GM21390 (cell line): ENCODE results near the gene CDK1.

Experiments used
- ATAC-seq: cut with Tn5 transposase; IDR thresholded peaks from one replicate; pipeline ENCODE4 v1.9.1; 2021; ENCODE audit not compliant: unreplicated experiment

Gene CDK1

DNA sequence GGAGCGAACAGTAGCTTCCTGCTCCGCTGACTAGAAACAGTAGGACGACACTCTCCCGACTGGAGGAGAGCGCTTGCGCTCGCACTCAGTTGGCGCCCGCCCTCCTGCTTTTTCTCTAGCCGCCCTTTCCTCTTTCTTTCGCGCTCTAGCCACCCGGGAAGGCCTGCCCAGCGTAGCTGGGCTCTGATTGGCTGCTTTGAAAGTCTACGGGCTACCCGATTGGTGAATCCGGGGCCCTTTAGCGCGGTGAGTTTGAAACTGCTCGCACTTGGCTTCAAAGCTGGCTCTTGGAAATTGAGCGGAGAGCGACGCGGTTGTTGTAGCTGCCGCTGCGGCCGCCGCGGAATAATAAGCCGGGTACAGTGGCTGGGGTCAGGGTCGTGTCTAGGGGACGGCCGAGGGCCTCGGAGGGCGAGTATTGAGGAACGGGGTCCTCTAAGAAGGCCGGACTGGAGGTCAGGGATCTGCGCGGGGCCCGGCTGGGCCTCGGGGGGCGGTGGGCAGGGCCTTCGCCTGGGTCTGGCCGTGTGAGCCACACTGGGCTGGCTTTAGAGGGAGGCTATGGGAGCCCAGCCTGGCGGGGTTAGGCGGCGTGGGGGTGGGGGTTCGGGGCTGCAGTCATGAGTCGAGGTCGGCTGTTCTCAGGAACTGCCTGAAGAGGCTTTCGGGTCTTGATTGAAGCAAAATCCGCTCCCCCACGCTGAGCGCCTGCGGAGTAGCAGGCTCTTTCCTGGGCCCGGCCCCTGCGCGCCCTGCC is at the start of gene CDK1:
Gene CDK1 (plus strand): TSS at position 265 of the 757 bp plus-strand sequence. CDS start 1,688 bp downstream, outside the sequence.
- ATAC-seq, result peak; percentile 96

- ATAC-seq, result no peak
Measured at GRCh38 chr10:60729106-60729505, 49.2 kb upstream of the CDK1 start.

DNA sequence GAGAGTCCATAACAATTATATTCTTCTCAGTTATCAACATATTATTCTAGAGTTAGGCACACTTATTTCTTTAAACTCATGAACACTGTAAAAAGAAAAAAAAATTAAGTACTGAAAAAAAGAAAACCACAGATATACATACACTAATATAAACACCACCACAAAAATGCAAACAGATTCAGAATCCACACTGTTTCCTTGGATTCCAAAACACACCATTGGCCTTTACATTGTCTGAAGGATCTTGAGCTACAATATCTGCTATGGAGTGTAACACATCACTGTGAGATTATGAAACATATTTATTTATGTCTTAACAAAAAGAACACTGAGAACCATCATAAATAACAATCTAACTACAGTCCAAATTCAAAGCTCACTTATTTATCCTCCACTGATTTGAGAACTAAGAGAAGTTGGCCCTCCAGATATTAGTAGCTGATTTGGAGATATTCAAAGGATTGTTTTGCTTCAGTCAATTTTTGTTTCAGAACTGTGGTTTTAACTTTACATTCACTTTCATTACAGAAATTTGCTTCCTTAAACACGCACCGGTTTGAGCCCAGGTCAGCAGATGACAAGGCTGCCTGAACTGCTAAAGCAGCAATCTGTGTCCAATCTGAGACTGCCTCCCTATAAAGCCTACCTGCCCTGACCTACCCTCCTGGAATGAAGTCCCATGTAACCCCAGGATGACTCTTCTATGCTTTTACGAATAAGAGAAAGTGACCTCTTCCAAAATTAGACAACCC is 47.0 kb upstream of the CDK1 start:
- ATAC-seq, result peak; percentile 81

GRCh38 chr10:60732198-60732806 is 46.0 kb upstream of the CDK1 start:
- peak; percentile 34 for ATAC-seq

DNA sequence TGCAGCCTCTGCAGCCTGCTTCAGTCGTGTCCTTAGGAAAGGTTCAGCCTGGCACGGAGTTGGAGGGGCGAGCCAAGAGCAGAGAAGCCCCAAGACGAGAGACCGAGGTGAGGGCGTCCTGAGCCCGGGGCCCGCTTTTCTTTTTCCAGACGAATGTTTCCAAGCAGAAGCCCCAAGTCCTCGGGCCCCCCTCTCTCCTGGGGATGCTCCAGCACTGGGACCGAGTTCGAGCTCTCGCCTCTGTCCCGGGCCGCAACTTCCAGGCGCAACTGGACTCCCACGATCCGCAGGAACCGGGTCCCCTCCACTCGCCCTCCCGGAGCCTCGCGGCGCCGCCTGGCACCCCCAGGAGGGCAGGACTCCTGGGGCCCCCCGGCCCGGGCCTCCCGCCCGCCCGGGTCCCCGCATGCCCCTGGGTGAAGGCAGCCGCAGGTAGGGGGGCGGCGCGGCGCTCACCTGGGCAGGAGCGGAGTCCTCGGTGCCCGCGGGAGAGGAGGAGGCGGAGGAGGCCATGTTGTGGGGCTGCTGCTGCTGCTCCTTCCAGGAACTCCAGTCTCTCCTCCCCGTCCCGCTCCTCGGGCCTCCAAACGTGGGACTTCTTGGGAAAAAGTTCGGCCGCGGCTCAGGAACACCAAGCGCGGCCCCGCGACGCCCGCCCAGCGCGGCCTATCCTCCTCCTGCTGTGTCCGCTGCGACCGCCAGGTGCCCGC is 45.3 kb upstream of the CDK1 start:
- peak; percentile 56 for ATAC-seq

GRCh38 chr10:60733517-60733822 is 44.8 kb upstream of the CDK1 start:
- ATAC-seq, result no peak

- no peak for ATAC-seq
Measured at GRCh38 chr10:60733826-60734225, 44.5 kb upstream of the CDK1 start.

- no peak for ATAC-seq
Measured at GRCh38 chr10:60734226-60734625, 44.1 kb upstream of the CDK1 start.

DNA sequence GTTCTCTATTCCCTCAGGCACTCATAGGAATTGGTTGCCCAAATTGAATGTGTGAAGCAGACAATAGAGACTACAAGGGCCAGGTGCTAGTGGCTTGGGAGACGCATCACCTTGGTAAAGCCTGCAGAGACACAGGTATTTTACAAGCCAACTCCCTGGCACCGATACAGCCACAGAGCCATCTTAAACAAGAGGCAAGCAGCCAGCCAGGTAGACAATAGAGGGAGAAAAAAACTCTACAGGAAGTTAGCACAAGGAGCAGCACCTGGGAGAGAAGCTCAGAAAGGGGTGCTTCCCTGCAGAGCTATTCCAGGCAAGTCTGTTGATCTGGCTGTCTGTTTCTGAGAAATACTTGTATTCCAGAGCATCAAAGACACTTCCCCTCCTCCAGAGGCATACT is 43.0 kb upstream of the CDK1 start:
- ATAC-seq, result no peak

GRCh38 chr10:60737242-60737641 is 41.0 kb upstream of the CDK1 start:
- ATAC-seq, result no peak

DNA sequence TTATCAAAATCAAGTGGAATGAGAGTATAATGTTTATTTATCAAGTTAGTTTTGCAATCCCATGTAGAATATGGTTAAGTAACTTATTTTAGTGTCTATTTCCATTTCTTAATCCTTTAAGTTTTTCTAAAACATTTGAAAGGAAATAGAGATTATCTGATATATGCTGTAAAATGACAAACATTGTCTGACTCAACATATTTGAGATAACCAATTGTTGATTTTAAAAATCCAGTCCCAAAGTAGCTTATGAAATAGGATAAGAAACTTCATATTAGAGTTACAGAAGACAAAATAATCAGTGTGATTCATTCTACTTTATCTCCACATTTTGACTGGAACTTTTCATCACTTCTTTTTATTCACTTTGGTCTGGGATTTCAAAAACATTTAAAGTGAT is 38.7 kb upstream of the CDK1 start:
- ATAC-seq, result no peak

- no peak for ATAC-seq
Measured at GRCh38 chr10:60742512-60742911, 35.8 kb upstream of the CDK1 start.

DNA sequence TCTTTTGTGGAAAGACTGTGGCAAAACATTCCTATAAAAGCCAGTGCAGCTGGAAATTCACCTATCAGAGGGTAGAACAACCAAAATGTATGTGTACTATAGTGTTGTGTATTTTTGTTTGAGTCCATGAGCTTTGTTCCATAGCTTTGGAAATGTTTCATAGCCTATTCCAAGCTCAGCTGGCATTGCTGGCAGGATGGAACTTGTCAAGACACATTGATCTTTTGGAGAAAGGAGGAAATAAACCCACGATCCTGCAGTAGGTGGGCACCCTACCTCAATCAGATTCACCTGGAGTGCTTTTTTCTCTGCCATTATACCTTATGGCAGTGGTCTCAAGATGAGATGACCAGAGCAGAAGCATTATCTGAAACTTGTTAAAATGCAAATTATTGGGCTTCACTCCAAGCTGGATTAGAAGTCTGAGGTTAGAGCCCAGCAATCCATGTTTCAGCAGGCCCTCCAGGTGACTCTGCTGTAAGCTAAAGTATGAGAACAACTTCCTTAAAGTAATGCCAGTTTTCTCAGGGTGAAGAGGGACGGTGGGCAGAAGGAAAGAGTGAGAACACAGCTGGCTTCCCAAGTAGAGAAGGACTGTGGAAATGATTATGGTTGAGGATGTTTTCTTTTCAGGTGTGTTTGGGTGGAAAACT is 30.3 kb upstream of the CDK1 start:
- ATAC-seq, result no peak

GRCh38 chr10:60753152-60753551 is 25.1 kb upstream of the CDK1 start:
- no peak for ATAC-seq

GRCh38 chr10:60753817-60754216 is 24.5 kb upstream of the CDK1 start:
- ATAC-seq, result no peak

DNA sequence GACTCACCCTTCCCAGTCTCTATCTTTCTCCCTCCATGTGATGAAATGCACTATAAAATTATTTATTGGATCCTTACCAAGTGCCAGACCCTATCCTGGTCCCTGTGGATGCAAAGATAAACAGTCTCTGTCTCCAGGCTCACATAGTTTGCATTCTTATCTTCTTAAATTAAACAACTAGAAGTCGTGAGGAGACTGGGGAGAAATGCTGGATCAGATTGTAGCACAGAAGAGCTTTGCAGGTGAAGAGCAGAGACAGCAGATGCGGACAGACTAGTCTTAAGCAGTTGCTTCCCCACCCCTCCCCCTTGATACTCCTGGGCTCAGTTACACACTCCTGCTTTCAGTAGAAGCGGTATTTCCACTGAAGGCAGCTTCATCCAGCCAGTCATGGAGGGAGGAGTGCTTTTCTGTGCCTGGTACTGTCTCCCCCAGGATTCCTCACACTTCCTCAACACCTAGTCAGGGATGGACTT is 20.8 kb upstream of the CDK1 start:
- no peak for ATAC-seq

DNA sequence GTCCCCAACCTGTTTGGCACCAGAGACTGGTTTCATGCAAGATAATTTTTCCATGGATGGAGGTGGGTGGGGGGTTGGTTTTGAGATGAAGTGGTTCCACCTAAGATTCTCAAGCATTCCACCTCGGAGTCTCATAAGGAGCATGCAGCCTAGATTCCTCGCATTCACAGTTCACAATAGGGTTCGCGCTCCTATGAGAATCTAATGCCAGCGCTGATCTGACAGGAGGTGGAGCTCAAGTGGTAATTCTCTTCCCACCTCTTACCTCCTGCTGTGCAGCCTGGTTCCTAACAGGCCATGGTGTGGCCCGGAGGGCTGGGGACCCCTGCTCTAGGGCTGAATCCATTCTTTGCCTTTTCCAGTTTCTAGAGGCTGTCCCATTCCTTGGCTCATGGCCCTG is 19.1 kb upstream of the CDK1 start:
- no peak for ATAC-seq

DNA sequence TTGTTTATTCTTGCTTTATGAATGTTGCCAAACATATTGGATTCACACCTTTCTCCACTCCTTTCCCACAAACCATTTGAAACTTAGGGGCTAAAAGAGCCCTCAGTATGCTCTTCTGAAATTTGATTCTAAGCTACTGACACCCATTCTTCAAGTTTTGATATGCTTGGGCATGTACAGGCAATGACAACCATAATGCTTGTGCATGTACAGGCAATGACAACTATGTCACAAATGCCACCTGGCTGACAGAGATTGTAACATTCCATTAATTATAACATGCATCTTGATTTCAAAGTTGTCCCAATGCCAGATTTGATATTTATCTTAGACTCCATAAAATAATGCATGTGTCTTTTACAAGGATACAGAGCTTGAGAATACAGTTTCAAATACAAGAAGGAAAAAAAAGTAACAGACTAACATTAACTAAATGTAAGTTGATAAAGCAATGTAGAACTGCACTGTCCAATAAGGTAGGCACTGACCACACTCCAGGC is 17.5 kb upstream of the CDK1 start:
- no peak for ATAC-seq

GRCh38 chr10:60762554-60762953 is 15.7 kb upstream of the CDK1 start:
- ATAC-seq, result no peak

DNA sequence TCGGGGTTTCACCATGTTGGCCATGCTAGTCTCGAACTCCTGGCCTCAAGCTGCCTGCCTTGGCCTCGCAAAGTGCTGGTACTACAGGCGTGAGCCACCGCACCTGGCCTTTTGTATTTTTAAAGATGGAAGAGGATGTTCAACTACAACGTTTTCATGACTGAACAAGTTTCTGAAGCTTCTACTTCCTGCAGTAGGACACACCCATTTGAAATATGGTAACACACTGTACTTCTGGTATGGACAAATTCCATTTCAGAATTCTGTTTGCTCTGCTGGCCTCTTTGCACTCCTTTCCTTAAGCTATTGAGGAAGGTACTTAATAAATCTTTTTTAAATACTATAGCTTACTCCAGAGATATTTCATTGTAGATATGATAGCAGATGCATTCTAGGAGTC is 10.9 kb upstream of the CDK1 start:
- no peak for ATAC-seq

- no peak for ATAC-seq
Measured at GRCh38 chr10:60769406-60769805, 8.9 kb upstream of the CDK1 start.
